ENCODE results near the gene PCSK7.
"Not testable (repeated sequence)": the region's sequence is repeated elsewhere in the genome, so short reads cannot be mapped to it uniquely, and the experiment has no call there.

Gene PCSK7

DNA sequence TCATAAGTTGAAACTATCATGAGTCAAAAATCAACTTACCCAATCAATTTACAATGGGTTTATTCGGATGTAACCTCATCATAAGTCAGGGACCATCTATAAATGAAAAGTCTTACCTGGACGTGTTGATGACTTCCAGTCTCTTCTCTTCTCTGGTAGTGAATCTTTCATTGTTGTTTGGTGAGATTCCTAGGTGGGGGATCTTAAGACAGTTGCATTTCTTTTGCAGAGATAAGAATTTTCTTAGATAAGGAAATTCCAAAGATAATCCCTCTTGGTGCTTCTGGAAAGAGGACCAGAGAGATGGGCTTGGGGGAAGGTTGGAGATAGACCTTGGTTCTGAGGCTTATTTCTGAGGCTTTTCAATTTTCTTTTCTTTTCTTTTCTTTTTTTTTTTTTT is 38.0 kb upstream of the PCSK7 start:
- TF ChIP-seq CTCF (IDR thresholded peaks at IDR 0.05; ENCODE audit: low read depth, low read length), result no peak

DNA sequence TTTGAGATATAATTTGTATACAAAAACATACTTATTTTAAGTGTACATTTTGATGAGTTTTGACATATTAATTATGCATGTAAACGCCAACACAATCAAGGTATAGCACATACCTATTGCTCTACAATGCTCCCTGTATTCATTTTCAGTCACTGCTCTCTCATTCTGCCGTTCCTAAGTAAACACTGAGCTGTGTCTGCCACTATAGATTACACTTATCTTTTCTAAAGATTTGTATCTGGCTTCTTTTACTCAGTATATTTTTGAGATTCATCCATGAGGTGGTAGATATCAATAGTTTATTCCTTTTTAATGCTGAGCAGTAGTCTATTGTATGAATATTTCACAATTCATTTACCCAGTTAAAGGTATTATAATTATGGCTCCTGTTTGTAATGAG is 33.9 kb upstream of the PCSK7 start:
- no peak overlapping the region for H3K4me3 ChIP-seq (ENCODE audit: low read depth, low read length)
- no peak for TF ChIP-seq CTCF (IDR thresholded peaks at IDR 0.05; ENCODE audit: low read depth, low read length)

More for the DNA sequence above, 38.0 kb upstream of the PCSK7 start:
- no peak overlapping the region for H3K4me3 ChIP-seq (ENCODE audit: low read depth, low read length)

- H3K4me3 ChIP-seq (ENCODE audit: low read depth, low read length), result not testable (repeated sequence)
Observed at GRCh38 chr11:117264624-117265323, 32.9 kb upstream of the PCSK7 start.

DNA sequence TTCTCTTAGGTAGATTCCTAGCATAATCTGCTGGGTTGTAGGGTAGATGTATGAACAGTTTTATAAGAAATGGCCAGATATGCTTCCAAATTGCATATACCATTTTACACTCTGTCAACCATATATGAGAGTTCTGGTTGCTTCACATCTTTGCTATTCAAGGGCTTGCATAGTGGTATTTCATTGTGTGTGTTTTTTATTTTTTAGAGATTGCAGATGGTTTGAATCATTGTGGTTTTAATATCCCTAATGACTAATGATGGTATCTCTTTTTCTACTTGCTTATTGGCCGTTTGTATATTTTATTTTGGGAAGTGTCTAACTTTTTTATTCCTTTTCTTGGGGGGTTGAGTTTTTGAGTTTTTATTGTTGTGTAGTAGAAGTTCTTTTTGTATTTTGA is 27.5 kb upstream of the PCSK7 start:
- no peak overlapping the region for H3K4me3 ChIP-seq (ENCODE audit: low read depth, low read length)
- no peak for TF ChIP-seq CTCF (IDR thresholded peaks at IDR 0.05; ENCODE audit: low read depth, low read length)

DNA sequence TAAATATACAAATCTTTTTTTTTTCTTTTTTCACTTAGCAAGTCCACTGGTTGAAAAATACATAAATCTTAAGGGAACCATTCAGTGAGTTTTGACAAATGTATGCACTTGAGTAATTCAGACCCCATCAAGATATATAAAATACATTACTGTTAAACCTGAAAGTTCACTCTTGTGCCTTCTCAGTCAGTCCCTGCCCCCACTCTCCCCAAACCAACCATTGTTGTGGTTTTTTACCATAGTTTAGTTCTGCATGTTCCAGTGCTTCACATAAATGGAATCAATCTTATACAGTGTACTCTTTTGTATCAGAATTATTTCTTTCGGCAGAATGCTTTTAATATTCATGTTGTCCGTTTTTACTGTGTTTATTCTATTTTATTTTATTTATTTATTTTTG is 26.7 kb upstream of the PCSK7 start:
- H3K4me3 ChIP-seq (ENCODE audit: low read depth, low read length), result no peak overlapping the region
- no peak for TF ChIP-seq CTCF (IDR thresholded peaks at IDR 0.05; ENCODE audit: low read depth, low read length)

DNA sequence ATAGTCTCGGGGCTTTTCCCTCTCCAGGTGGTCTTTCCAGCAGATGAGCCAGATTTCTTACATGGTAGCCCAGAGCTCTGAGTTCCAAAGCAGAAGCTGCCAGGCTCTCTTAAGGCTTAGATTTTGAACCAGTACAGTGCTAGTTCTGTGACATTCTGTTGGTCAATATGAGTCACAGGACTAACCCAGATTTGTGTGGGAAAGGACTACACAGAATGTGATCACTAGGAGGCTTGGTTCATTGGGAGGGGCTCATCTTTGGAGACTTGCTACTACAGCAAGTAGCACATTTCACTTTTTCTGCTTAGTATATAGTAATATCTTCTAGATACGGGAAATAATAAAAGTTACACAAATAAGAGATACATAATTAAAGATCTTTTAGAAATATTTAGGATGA is 24.7 kb upstream of the PCSK7 start:
- no peak overlapping the region for H3K4me3 ChIP-seq (ENCODE audit: low read depth, low read length)
- TF ChIP-seq CTCF (IDR thresholded peaks at IDR 0.05; ENCODE audit: low read depth, low read length), result no peak

- TF ChIP-seq CTCF (IDR thresholded peaks at IDR 0.05; ENCODE audit: low read depth, low read length), result no peak
- H3K4me3 ChIP-seq (ENCODE audit: low read depth, low read length), result no peak overlapping the region
Observed at GRCh38 chr11:117255966-117256365, 24.1 kb upstream of the PCSK7 start.

GRCh38 chr11:117251506-117251905 is 19.6 kb upstream of the PCSK7 start:
- no peak overlapping the region for H3K4me3 ChIP-seq (ENCODE audit: low read depth, low read length)
- TF ChIP-seq CTCF (IDR thresholded peaks at IDR 0.05; ENCODE audit: low read depth, low read length), result no peak

All from WI38 (cell line).